Nephron (organoid): ENCODE measurements around the gene RAPGEFL1.

Source experiments
- H3K27ac Mint-ChIP-seq, 3 experiments: 2 replicates each; pipeline ENCODE4 v1.8.0; 2020; ENCODE audit warnings: mixed read lengths in 3 of 3, mild to moderate bottlenecking in 2 of 3, moderate library complexity in 1 of 3
- H3K27me3 Mint-ChIP-seq: 2 replicates; pipeline ENCODE4 v1.8.0; 2021; ENCODE audit warnings: low read depth, mild to moderate bottlenecking, moderate library complexity, mixed read lengths
- H3K36me3 Mint-ChIP-seq: 2 replicates; pipeline ENCODE4 v1.8.0; 2020; ENCODE audit warnings: low read depth, mixed read lengths
- H3K4me1 Mint-ChIP-seq: 2 replicates; pipeline ENCODE4 v1.8.0; 2020; ENCODE audit warnings: mixed read lengths
- H3K4me3 Mint-ChIP-seq, 3 experiments: 2 replicates each; pipeline ENCODE4 v1.8.0; 2020; ENCODE audit warnings: mild to moderate bottlenecking in 3 of 3, mixed read lengths in 3 of 3, moderate library complexity in 2 of 3
- H3K9me3 Mint-ChIP-seq: 2 replicates; pipeline ENCODE4 v1.8.0; 2020; ENCODE audit warnings: mixed read lengths
- CTCF ChIP-seq, 3 experiments: fragments of 200-600 bp; sonication (generic); IDR thresholded peaks; one replicate each; pipeline ENCODE4 v1.5.0; 2021; ENCODE audit warnings: antibody characterized with exemption in 3 of 3; ENCODE audit not compliant: unreplicated experiment in 3 of 3

Gene RAPGEFL1

GRCh38 chr17:40153603-40154236 is 23.6 kb upstream of the RAPGEFL1 start:
- H3K36me3 Mint-ChIP-seq, result peaks cover 72% of the 10 kb centered on the region
- H3K9me3 Mint-ChIP-seq, result no peaks in the 10 kb centered on the region
- no peaks in the 10 kb centered on the region for H3K4me1 Mint-ChIP-seq
- no peak overlapping the region for H3K4me3 Mint-ChIP-seq
- no peaks in the 10 kb centered on the region for H3K27me3 Mint-ChIP-seq
- H3K27ac Mint-ChIP-seq, result no peak overlapping the region
- no peak for TF ChIP-seq CTCF (IDR thresholded peaks at IDR 0.05; ENCODE audit: unreplicated experiment in 3 of 3)

- Mint-ChIP-seq H3K36me3 (peaks cover 59% of the 10 kb centered on the region), H3K4me3 (no peak overlapping the region), H3K27me3 (no peaks in the 10 kb centered on the region), H3K27ac (no peak overlapping the region), H3K9me3 (no peaks in the 10 kb centered on the region), H3K4me1 (no peaks in the 10 kb centered on the region)
- no peak for TF ChIP-seq CTCF (IDR thresholded peaks at IDR 0.05; ENCODE audit: unreplicated experiment in 3 of 3)
Observed at GRCh38 chr17:40157973-40158372, 19.3 kb upstream of the RAPGEFL1 start.

- Mint-ChIP-seq H3K27ac (no peak overlapping the region), H3K27me3 (no peaks in the 10 kb centered on the region), H3K4me3 (no peak overlapping the region), H3K9me3 (no peaks in the 10 kb centered on the region), H3K36me3 (peaks cover 58% of the 10 kb centered on the region), H3K4me1 (no peaks in the 10 kb centered on the region)
- no peak for TF ChIP-seq CTCF (IDR thresholded peaks at IDR 0.05; ENCODE audit: unreplicated experiment in 3 of 3)
Observed at GRCh38 chr17:40158438-40159013, 18.7 kb upstream of the RAPGEFL1 start.

GRCh38 chr17:40159456-40159855 is 17.8 kb upstream of the RAPGEFL1 start:
- no peak overlapping the region for H3K27ac Mint-ChIP-seq
- H3K27me3 Mint-ChIP-seq, result no peaks in the 10 kb centered on the region

GRCh38 chr17:40167685-40168261 is 9.5 kb upstream of the RAPGEFL1 start:
- no peak for TF ChIP-seq CTCF (IDR thresholded peaks at IDR 0.05; ENCODE audit: unreplicated experiment in 3 of 3)
- Mint-ChIP-seq H3K4me1 (peaks cover 4% of the 10 kb centered on the region), H3K27ac (peak overlapping the region; percentile 65 to 84 (median 72)), H3K9me3 (no peaks in the 10 kb centered on the region), H3K36me3 (peaks cover 75% of the 10 kb centered on the region), H3K4me3 (no peak overlapping the region), H3K27me3 (no peaks in the 10 kb centered on the region)

More at GRCh38 chr17:40159456-40159855, 17.8 kb upstream of the RAPGEFL1 start:
- Mint-ChIP-seq H3K9me3 (no peaks in the 10 kb centered on the region), H3K36me3 (peaks cover 54% of the 10 kb centered on the region), H3K4me3 (no peak overlapping the region), H3K4me1 (no peaks in the 10 kb centered on the region)
- TF ChIP-seq CTCF (IDR thresholded peaks at IDR 0.05; ENCODE audit: unreplicated experiment in 3 of 3), result no peak
